Measurements from ENCODE around the gene JKAMP.

JKAMP gene

DNA sequence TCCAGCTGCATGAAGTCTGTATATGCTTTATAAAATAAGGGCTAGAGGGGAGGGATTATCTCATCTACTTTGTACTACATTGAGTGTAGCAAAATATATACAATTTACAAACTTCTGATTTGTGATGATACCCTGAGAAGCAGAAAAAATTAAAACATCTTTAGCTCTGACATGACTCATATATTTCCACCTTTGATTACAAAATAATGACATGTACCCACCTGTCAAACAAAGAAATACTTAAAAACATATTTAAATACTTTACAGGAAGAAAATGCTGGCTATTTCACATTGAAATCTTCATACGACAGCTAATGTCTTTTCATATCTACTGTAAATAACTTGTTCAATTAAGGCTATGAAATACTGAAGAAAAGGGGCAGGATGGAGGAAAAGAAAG is 22.4 kb upstream of the JKAMP start:
- H3K27me3 ChIP-seq (replicated peaks) = no peaks in the 10 kb centered on the region
- TF ChIP-seq CTCF (IDR thresholded peaks at IDR 0.05; ENCODE audit: low read depth, low read length, missing control alignments) = no peak
- H3K36me3 ChIP-seq (replicated peaks) = peaks cover 5% of the 10 kb centered on the region
- no peak overlapping the region for H3K27ac ChIP-seq
- DNase-seq = no peak
- in situ Hi-C loops (cut with HindIII; ENCODE audit: low pct_ligation_motif_present, low sequenced_read_pairs) = no loop called here
- no peak overlapping the region for H3K4me3 ChIP-seq (ENCODE audit: low read depth, low read length)

DNA sequence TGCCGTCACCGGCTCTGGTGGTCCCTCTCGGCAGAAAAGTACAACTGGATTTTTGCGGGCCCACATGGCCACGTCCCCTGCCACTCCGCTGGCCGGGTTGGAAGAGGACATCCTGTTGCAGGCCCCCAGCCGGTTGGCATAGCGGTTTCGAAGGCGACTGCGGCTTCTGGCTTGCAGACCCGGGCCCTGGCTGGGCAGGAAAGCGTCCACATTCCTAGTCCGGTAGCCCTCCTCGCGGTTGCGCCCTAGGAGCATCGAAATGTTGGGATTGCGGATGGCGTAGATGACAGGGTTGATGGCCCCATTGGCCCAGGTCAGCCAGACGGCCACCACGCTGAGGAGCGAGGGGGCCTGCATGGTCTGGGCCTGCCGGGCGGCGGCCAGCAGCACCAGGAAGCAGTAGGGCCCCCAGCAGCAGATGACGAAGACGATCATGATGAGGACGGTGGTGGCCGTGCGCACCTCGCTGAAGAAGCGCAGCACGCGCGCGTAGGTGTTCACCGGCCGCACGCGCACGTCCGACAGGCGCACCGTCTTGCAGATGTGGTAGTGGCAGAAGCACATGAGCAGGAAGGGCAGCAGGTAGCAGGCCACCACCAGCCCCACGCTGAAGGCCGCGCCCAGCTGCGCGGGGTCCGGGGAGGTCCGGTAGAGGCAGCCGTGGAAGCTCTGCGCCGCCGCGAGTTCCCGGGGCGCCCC is 20.4 kb upstream of the JKAMP start:
- in situ Hi-C loops (cut with HindIII; ENCODE audit: low pct_ligation_motif_present, low sequenced_read_pairs) = no loop called here
- no peak overlapping the region for H3K27ac ChIP-seq
- H3K4me3 ChIP-seq (ENCODE audit: low read depth, low read length) = peak overlapping the region; percentile 65
- no peaks in the 10 kb centered on the region for H3K27me3 ChIP-seq (replicated peaks)
- no peak for DNase-seq
- TF ChIP-seq CTCF (IDR thresholded peaks at IDR 0.05; ENCODE audit: low read depth, low read length, missing control alignments) = no peak
- no peaks in the 10 kb centered on the region for H3K36me3 ChIP-seq (replicated peaks)

DNA sequence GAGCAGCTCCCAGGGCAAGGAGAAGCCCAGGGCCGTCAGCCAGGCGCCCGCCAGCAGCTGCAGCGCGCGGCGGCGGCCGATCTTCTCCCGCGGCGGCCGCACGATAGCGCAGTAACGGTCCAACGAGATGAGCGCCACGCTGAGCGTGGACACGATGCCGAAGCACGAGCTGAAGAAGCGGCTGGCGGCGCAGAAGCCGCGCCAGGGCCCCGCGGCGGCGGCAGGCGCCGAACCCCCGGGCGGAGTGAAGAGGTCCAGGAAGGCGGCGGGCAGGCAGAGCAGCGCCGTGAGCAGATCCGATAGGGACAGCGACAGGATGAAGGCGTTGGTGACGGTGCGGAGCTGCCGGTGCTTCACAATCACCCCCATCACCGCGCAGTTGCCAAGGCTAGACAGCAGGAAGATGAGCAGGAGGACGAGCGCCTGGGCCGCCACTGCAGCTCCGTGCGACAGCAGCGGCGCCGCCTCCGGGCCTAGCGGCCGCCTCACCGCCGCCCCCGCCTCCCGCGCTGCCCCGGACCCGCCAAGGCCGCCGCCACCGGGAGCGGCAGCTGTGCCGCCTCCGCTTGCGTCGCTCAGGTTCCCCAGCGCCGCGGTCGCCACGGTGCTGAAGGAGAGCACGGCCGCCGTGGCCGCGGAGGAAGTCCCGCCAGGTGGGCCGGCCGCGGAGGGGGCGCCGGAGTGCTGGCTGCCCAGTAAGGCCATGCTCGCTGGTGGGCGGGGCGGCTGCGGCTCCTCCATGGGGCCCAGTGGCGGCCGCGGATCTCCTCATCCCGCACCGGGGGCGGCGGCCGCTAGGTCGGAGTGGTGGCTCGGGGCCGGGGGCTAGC is 19.6 kb upstream of the JKAMP start:
- H3K27ac ChIP-seq = peak overlapping the region; percentile 14
- in situ Hi-C loops (cut with HindIII; ENCODE audit: low pct_ligation_motif_present, low sequenced_read_pairs) = no loop called here
- no peaks in the 10 kb centered on the region for H3K36me3 ChIP-seq (replicated peaks)
- no peaks in the 10 kb centered on the region for H3K27me3 ChIP-seq (replicated peaks)
- TF ChIP-seq CTCF (IDR thresholded peaks at IDR 0.05; ENCODE audit: low read depth, low read length, missing control alignments) = no peak
- peak overlapping the region; percentile 65 for H3K4me3 ChIP-seq (ENCODE audit: low read depth, low read length)
- DNase-seq = no peak

GRCh38 chr14:59465316-59466135 is 18.8 kb upstream of the JKAMP start, which contains the start of gene GPR135:
Gene GPR135 (minus strand): TSS chr14:59465380. CDS start chr14:59465226, 154 bp downstream.
- no peak for TF ChIP-seq CTCF (IDR thresholded peaks at IDR 0.05; ENCODE audit: low read depth, low read length, missing control alignments)
- in situ Hi-C loops (cut with HindIII; ENCODE audit: low pct_ligation_motif_present, low sequenced_read_pairs) = no loop called here
- no peak for DNase-seq

GRCh38 chr14:59474172-59474571 is 10.1 kb upstream of the JKAMP start:
- Histone ChIP-seq H3K36me3 (replicated peaks) (peaks cover 49% of the 10 kb centered on the region), H3K27me3 (replicated peaks) (no peaks in the 10 kb centered on the region), H3K27ac (no peak overlapping the region), H3K4me3 (ENCODE audit: low read depth, low read length) (no peak overlapping the region)
- TF ChIP-seq CTCF (IDR thresholded peaks at IDR 0.05; ENCODE audit: low read depth, low read length, missing control alignments) = no peak
- DNase-seq = peak; percentile 48
- in situ Hi-C loops (cut with HindIII; ENCODE audit: low pct_ligation_motif_present, low sequenced_read_pairs) = no loop called here

More at GRCh38 chr14:59465316-59466135, 18.8 kb upstream of the JKAMP start, which contains the start of gene GPR135:
- peak within 1 kb of the TSS; percentile 65 for H3K4me3 ChIP-seq (ENCODE audit: low read depth, low read length)
- H3K36me3 ChIP-seq (replicated peaks) = peaks cover 4% of the 10 kb centered on the region
- H3K27me3 ChIP-seq (replicated peaks) = no peaks in the 10 kb centered on the region
- H3K27ac ChIP-seq = peak within 1 kb of the TSS; percentile 14

Measured in brain microvascular endothelial cell (primary cell).